HCEC 1CT (cell line): ENCODE measurements around the gene OR1L6.
A peak's percentile ranks its signal among the peaks of the same experiment; 100 is the strongest.

Experiments used
- DNase-seq: peaks from one replicate; pipeline ENCODE4 v3.0.0-alpha.2; 2017

OR1L6 gene

DNA sequence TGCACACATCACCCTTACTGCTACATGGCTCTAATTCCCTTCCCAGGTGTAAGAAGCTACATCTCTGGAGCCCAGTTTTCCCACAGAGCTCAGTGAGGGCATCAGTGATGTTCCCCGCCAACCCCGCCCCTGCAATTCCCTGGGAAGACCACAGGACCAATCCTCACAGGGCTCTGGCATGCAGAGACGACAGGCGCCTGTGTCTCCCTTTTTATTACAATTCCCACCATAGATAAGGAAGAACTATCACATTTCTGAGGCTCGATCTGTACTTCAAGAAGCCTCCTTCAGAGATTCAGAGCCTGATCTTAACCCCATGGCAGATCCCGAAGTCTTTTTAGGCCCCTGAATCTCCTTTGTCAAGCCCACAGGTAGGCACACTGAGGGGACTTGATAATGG is at the start of gene OR1L6:
OR1L6 (plus strand) TSS at position 301 of the 400 bp plus-strand sequence. CDS start 7,545 bp downstream, outside the sequence.
- no peak for DNase-seq

DNA sequence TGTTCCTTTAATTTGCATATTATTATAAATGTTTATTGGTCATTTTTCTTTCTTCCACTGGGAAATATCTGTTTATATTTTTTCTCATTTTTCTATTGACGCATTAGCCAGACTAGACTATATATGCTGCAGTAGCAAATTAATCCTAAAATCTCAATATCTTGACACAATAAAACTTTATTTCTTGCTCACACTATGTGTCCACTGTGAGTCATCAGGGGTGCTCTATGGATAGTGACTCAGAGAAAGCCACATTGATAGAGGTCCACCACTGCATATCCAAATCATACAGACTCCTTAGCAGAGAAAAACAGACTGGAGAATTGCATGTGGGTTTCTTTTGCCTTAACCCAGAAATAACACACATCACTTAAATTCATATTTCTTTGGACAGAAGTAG is 46.4 kb upstream of the OR1L6 start:
- peak; percentile 32 for DNase-seq

DNA sequence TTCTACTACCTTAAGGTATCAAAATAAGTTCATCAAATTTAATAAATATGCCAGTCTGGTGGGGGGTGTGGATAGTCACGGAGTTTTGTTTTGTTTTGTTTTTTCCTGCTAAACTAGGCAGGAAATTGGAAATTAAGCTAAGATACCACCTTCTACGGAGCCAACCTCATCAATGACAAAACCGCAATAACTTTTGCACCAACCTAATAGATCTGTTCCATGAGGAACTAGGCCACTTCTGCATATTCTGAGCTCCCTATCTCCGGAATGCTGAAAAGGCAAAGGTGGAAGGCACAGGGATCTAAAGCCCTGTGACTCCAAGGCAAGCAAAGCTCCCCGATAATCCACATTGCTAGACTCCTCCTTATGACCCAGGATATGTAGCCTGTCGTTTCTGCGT is 24.1 kb upstream of the OR1L6 start:
- no peak for DNase-seq

- no peak for DNase-seq
Measured at GRCh38 chr9:122719218-122719617, 22.9 kb upstream of the OR1L6 start.

DNA sequence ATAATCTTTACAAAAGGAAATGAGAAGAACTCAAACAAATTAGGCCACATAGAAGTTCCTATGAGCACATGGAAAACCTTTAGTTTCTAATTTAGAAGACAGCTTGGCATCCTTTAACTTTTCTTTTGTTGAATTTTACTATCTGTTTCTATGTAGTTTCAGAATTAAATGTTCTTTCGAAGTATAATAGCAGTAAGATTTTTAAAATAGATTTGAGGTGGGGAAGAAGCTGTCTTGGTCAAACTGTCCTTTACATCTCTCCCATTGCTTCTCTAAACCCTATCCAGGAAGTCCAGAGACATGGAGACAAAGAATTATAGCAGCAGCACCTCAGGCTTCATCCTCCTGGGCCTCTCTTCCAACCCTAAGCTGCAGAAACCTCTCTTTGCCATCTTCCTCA is 18.4 kb upstream of the OR1L6 start, which contains the start of gene OR1L4:
OR1L4 (plus strand) TSS at position 301 of the 400 bp plus-strand sequence; CDS start at position 301, 0 bp downstream.
- DNase-seq = no peak

DNA sequence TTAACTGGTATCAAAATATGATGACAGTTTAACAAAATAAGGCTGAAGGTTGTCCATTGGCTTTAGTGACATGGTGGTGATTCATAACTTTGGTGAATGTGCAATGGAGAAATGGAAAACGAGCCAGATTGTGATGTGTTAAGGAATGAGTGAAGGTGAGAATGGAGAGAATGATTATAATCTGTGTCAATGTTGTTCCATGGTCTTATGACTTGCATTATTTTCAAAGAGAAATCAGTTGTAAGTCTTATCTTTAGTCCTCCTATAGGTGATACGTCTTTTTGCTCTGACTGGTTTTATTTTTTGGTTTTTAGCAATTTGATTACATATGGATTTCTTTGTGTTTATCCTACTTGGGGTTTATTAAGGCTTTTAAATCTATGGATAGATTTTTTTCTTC is 12.7 kb downstream of the OR1L6 start:
- DNase-seq = no peak

GRCh38 chr9:122767817-122768216 is 25.7 kb downstream of the OR1L6 start:
- DNase-seq = no peak

- no peak for DNase-seq
Measured at GRCh38 chr9:122777052-122777451, 34.9 kb downstream of the OR1L6 start.

DNA sequence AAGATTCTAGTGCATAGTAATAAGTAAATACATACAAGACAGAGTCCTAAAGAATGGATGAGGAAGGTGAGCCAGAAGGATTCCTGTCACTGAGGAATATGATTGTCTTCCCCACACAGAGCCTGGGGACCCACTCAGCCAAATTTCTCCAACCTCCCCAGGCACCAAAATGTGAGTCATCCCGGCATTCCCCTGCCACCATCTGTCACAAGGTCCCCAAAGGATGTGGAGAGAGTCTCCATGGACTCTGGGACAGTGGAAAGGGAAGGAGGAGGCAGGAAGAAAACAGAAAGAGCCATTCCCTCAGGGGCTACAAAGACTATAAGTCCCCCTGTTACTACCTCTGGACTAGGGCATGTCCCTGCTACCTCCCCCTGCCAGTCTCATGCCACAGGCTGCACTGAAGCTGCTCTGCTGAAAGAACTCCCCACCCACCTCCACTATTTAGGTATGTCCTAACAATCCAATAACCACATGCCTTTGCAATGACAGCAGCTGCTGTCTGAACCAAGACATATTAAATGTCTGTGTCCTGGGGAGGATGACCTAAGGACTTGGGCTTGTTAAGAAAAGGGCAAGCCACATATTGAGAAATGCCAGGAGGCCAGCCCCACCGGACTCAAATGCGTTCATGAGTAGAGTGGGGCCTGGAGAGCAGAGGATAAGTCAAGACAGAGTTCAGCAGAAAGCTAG is 36.0 kb downstream of the OR1L6 start:
- DNase-seq = peak; percentile 60

DNA sequence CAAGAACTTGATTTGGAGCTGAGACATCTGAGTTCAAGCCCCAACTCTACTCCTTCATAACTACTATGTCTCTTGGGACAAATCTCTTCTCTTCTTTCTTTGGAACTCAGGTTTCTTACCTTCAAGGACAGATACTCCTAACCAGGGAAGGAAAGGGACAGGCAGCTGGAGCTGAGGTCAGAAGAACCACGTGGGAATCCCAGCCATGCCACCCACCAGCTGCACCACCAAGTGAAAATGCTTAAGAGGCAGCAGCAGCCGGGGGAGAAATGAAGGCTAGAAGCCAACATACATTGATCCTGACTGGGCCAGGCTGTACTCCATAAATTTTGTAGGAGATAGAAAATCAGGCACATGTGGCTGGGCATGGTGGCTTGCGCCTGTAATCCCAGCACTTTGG is 37.1 kb downstream of the OR1L6 start:
- DNase-seq = no peak

DNA sequence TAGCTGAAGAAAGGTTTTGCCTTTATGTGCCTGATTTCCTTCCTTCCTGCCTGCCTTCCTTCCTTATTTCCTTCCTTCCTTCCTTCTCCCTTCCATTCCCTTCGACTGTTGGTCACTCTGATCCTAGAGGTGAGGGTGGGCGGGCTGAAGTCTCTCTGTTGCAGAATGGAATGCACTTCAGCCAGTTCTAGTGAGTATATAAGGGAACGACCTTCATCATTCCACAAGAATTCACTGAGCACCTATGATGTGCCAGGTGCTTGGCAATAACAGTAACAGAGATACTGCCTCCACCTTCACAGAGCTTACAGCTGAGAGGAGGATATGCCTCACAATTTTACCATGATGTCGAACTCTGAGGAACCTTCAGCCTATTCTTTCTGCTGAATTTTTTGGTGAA is 37.9 kb downstream of the OR1L6 start:
- DNase-seq = no peak

DNA sequence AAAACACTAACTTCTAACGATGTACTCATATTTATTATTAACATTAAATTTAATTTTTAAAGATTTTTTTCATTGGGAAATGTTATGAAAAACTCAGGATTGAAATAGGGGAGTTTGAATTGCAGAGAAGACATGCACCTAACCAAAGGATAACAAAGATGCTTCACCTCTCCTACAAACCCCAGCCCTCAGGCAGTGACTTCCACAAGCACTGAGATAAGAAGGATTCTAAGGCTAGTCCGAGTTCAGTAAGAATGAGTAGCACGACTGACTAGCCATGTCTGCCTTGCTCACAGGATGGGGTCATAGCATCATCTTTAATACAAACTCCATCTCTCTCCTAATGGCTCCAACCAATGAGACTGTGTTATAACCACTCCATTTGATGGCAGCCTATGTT is 39.6 kb downstream of the OR1L6 start:
- no peak for DNase-seq

- DNase-seq = no peak
Measured at GRCh38 chr9:122785269-122785668, 43.2 kb downstream of the OR1L6 start.

DNA sequence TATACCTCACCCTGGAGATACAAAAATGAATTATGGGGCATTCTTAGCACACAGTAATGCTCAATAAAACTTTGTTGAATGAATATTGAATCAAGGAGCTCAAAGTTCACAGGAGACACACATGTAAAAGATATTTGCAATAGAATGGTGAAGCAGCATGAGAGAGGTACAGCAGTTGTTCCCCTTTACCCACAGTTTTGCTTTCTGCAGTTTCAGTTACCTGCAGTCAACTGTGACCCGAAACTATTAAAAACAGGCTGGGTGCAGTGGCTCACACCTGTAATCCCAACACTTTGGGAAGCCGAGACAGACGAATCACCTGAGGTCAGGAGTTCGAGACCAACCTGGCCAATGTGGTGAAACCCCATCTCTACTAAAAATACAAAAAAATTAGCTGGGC is 44.2 kb downstream of the OR1L6 start:
- DNase-seq = no peak

DNA sequence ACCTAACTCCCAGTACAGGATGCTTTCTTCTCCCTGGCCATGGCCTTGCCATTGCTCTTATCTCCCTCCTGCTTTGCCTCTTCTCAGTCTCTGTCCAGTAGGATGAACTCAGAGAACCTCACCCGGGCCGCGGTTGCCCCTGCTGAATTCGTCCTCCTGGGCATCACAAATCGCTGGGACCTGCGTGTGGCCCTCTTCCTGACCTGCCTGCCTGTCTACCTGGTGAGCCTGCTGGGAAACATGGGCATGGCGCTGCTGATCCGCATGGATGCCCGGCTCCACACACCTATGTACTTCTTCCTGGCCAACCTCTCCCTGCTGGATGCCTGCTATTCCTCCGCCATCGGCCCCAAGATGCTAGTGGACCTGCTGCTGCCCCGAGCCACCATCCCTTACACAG is 46.7 kb downstream of the OR1L6 start, which contains the start of gene OR5C1:
OR5C1 (plus strand) TSS at position 103 of the 400 bp plus-strand sequence; CDS start at position 103, 0 bp downstream.
- no peak for DNase-seq

DNA sequence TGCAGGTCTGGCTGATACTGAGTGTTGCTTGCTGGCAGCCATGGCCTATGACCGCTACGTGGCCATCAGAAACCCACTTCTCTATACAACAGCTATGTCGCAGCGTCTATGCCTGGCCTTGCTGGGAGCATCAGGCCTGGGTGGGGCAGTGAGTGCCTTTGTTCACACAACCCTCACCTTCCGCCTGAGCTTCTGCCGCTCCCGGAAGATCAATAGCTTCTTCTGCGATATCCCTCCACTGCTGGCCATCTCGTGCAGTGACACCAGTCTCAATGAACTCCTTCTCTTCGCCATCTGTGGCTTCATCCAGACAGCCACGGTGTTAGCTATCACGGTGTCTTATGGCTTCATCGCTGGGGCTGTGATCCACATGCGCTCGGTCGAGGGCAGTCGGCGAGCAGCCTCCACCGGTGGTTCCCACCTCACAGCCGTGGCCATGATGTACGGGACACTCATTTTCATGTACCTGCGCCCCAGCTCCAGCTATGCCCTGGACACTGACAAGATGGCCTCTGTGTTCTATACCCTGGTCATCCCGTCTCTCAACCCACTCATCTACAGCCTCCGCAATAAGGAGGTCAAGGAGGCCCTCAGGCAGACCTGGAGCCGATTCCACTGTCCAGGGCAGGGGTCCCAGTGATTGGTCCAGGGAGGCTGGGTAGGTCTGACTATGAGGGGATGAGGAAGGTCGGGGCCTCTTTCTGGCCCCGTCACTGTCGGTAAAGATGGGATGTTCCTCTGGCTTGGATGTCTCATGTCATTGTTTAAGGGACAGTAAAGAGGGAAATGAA is 47.3 kb downstream of the OR1L6 start:
- DNase-seq = no peak

GRCh38 chr9:122791872-122792669 is 50.0 kb downstream of the OR1L6 start:
- DNase-seq = no peak

DNA sequence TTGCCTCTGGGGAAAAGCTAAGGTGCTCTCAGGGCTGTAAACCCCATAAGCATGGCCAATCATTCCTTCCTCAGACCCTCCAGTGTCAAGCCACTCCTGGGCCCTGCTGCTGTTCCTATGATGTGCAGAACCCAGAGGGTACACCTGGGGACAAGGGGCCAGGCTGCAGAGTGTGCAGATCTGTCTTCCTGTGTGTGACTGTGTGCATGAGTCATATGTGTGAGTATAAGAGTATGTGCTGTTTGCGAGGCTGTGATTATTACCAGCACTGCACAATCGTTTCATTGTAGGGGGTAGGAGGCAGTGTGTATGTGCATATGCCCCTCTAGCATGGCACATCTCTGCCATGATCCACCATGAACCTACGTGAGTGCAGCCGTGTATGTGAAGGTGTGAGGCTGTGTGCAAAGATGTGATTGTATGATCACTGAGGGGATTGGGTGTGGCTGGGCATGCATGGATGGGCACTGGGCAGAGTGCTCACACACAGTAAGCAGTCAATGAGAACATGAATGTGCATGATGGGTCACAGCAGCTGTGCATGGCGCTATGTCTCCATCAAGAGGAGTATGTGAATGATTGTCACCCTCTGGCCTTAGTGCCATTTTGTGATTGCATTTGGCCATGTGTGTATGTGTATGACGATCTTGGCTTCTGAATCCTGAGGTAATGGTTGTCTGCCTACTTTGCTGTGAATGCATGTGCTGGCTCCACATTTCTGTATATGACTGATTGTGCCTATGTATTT is 55.4 kb downstream of the OR1L6 start:
- DNase-seq = peak; percentile 27
